ENCODE measurements around the gene TNS4. TPM values are rescaled to one million over a fixed set of nuclear protein-coding genes. Genes with fewer than 3 reads are reported as not detected.

TNS4 gene
- not detected for total RNA-seq (ENCODE audit: unreplicated experiment)
- long read RNA-seq, result 0 reads

DNA sequence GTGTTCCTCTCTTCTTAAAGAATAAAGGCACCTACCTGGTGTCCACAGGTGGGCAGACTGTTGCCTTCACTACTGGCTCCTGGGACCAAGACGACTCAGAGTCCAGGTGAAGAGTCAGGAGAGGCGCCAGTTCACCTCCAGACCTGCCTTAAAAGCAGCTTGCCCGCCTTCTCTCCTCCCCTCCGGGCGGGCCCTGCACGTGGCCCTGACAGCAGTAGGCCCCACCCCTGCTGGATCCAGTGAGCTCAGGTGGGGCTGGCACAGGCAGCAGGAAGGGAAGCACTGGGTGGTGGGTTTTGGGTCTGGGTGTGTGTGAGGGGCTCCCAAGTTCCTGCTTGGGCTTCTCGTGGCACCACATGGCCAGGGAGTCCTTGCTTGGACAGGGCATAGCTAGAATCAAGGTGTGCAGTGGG is at the start of gene TNS4:
TSS of gene TNS4 (minus strand) at position 125 of the 413 bp plus-strand sequence. CDS start 5,198 bp downstream, outside the sequence.
- Mint-ChIP-seq H3K36me3 (ENCODE audit: unreplicated experiment) (peaks cover 15% of the 10 kb centered on the region), H3K4me1 (ENCODE audit: low read depth, unreplicated experiment) (no peaks in the 10 kb centered on the region), H3K27me3 (ENCODE audit: unreplicated experiment) (peaks cover 5% of the 10 kb centered on the region), H3K4me3 (ENCODE audit: unreplicated experiment) (no peak within 1 kb of the TSS), H3K9me3 (ENCODE audit: unreplicated experiment) (no peaks in the 10 kb centered on the region), H3K27ac (ENCODE audit: unreplicated experiment) (no peak within 1 kb of the TSS)
- TF ChIP-seq, protein P1, sequence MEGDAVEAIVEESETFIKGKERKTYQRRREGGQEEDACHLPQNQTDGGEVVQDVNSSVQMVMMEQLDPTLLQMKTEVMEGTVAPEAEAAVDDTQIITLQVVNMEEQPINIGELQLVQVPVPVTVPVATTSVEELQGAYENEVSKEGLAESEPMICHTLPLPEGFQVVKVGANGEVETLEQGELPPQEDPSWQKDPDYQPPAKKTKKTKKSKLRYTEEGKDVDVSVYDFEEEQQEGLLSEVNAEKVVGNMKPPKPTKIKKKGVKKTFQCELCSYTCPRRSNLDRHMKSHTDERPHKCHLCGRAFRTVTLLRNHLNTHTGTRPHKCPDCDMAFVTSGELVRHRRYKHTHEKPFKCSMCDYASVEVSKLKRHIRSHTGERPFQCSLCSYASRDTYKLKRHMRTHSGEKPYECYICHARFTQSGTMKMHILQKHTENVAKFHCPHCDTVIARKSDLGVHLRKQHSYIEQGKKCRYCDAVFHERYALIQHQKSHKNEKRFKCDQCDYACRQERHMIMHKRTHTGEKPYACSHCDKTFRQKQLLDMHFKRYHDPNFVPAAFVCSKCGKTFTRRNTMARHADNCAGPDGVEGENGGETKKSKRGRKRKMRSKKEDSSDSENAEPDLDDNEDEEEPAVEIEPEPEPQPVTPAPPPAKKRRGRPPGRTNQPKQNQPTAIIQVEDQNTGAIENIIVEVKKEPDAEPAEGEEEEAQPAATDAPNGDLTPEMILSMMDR (IDR thresholded peaks at IDR 0.05; ENCODE audit: partially characterized antibody, unreplicated experiment), result no peak
- DNase-seq, result no peak

DNA sequence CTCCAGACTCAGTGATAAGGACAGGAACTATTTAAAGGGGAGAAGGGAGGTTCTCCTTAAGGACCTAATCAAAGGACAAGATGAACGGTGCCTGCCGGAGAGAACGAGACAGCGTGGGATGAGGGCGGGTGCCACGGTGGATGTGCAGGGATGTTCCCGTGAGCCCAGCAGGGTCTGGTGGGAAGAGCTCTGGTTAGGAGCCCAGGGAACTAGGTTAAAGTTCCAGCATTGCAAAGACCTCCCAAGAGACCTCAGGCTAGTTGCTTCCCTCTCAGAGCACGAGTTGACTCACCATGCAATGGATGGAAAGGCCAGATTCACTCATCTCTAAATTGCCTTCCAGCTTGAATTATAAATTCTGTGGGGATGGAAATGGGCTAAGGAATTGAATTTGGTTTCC is 49.2 kb upstream of the TNS4 start:
- Mint-ChIP-seq H3K36me3 (ENCODE audit: unreplicated experiment) (no peaks in the 10 kb centered on the region), H3K27me3 (ENCODE audit: unreplicated experiment) (peaks cover 5% of the 10 kb centered on the region), H3K27ac (ENCODE audit: unreplicated experiment) (no peak overlapping the region), H3K4me3 (ENCODE audit: unreplicated experiment) (no peak overlapping the region), H3K9me3 (ENCODE audit: unreplicated experiment) (peaks cover 3% of the 10 kb centered on the region), H3K4me1 (ENCODE audit: low read depth, unreplicated experiment) (peaks cover 26% of the 10 kb centered on the region)
- DNase-seq, result no peak
- TF ChIP-seq, protein P1 (IDR thresholded peaks at IDR 0.05; ENCODE audit: partially characterized antibody, unreplicated experiment), result no peak

- Mint-ChIP-seq H3K9me3 (ENCODE audit: unreplicated experiment) (peaks cover 3% of the 10 kb centered on the region), H3K4me3 (ENCODE audit: unreplicated experiment) (peak overlapping the region; percentile 55), H3K27ac (ENCODE audit: unreplicated experiment) (peak overlapping the region; percentile 62), H3K36me3 (ENCODE audit: unreplicated experiment) (no peaks in the 10 kb centered on the region), H3K4me1 (ENCODE audit: low read depth, unreplicated experiment) (peaks cover 26% of the 10 kb centered on the region), H3K27me3 (ENCODE audit: unreplicated experiment) (peaks cover 5% of the 10 kb centered on the region)
- TF ChIP-seq, protein P1 (IDR thresholded peaks at IDR 0.05; ENCODE audit: partially characterized antibody, unreplicated experiment), result no peak
- DNase-seq, result no peak
These were observed 47.7 kb upstream of the TNS4 start for GRCh38 chr17:40548982-40549685.

DNA sequence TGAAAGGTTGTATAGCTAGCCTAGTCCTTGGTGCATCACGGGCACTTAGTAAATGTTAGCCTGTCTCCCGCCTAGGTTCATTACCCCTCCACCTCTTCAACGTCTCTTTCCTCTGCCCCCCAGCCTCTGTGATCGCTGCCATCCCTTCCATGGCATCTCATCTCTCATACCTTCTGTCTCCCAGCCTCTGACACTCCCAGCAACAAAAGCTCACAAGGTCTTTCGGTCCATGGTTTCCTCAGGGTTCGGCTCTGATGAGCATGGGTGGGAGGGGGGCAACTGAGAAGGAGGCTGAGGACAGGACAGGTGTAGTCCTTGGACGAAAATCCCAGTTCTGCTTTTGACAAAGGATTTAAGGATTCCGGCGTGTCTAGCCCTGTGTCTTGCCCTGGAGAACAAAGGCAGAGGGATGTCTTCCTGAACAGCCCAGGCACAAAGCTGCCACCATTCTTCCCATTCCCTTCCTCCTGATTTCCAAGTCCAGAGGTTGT is 47.1 kb upstream of the TNS4 start:
- Mint-ChIP-seq H3K36me3 (ENCODE audit: unreplicated experiment) (no peaks in the 10 kb centered on the region), H3K27me3 (ENCODE audit: unreplicated experiment) (peaks cover 5% of the 10 kb centered on the region), H3K27ac (ENCODE audit: unreplicated experiment) (peak overlapping the region; percentile 18), H3K4me3 (ENCODE audit: unreplicated experiment) (no peak overlapping the region), H3K9me3 (ENCODE audit: unreplicated experiment) (peaks cover 3% of the 10 kb centered on the region), H3K4me1 (ENCODE audit: low read depth, unreplicated experiment) (peaks cover 26% of the 10 kb centered on the region)
- no peak for DNase-seq
- TF ChIP-seq, protein P1 (IDR thresholded peaks at IDR 0.05; ENCODE audit: partially characterized antibody, unreplicated experiment), result no peak

- Mint-ChIP-seq H3K36me3 (ENCODE audit: unreplicated experiment) (no peaks in the 10 kb centered on the region), H3K27ac (ENCODE audit: unreplicated experiment) (peak overlapping the region; percentile 18), H3K4me3 (ENCODE audit: unreplicated experiment) (no peak overlapping the region), H3K27me3 (ENCODE audit: unreplicated experiment) (peaks cover 7% of the 10 kb centered on the region), H3K9me3 (ENCODE audit: unreplicated experiment) (peaks cover 3% of the 10 kb centered on the region), H3K4me1 (ENCODE audit: low read depth, unreplicated experiment) (peaks cover 30% of the 10 kb centered on the region)
- TF ChIP-seq, protein P1 (IDR thresholded peaks at IDR 0.05; ENCODE audit: partially characterized antibody, unreplicated experiment), result no peak
- no peak for DNase-seq
These were observed 46.5 kb upstream of the TNS4 start for GRCh38 chr17:40547785-40548478.
